GM23248 (cell line): ENCODE data around the gene NHLRC2. TPM values are rescaled to one million over a fixed set of nuclear protein-coding genes. Genes with fewer than 3 reads are reported as not detected.
"Not testable (repeated sequence)": the region's sequence is repeated elsewhere in the genome, so short reads cannot be mapped to it uniquely, and the experiment has no call there.

ENCODE experiments used
- DNase-seq: peaks from one replicate; pipeline ENCODE4 v3.0.0-alpha.2; 2015
- H2AFZ ChIP-seq: fragments of 200-600 bp; sonication (generic); 2 replicates; pipeline ENCODE4 v1.6.1; 2016; ENCODE audit warnings: antibody characterized with exemption
- H3F3A ChIP-seq: fragments of 200-600 bp; sonication (generic); 2 replicates; pipeline ENCODE4 v1.6.1; 2016; ENCODE audit warnings: mild to moderate bottlenecking, antibody characterized with exemption, mixed run types; ENCODE audit not compliant: insufficient read depth
- H3K27ac ChIP-seq: fragments of 200-600 bp; sonication (generic); 2 replicates; pipeline ENCODE4 v1.5.1; 2016; ENCODE audit warnings: mild to moderate bottlenecking
- H3K27me3 ChIP-seq: fragments of 200-600 bp; sonication (generic); replicated peaks from 2 replicates; pipeline ENCODE4 v1.6.1; 2016; ENCODE audit warnings: mild to moderate bottlenecking; ENCODE audit not compliant: insufficient read depth
- H3K36me3 ChIP-seq: fragments of 200-600 bp; sonication (generic); 2 replicates; pipeline ENCODE4 v1.6.1; 2016; ENCODE audit warnings: low read depth, mild to moderate bottlenecking
- H3K4me1 ChIP-seq: fragments of 200-600 bp; sonication (generic); 2 replicates; pipeline ENCODE4 v1.6.1; 2016; ENCODE audit warnings: mild to moderate bottlenecking; ENCODE audit not compliant: insufficient read depth
- H3K4me2 ChIP-seq: fragments of 200-600 bp; sonication (generic); one replicate; pipeline ENCODE4 v1.6.1; 2016; ENCODE audit warnings: mild to moderate bottlenecking; ENCODE audit not compliant: unreplicated experiment
- H3K4me3 ChIP-seq: fragments of 200-600 bp; sonication (generic); 2 replicates; pipeline ENCODE4 v1.5.1; 2016; ENCODE audit warnings: mild to moderate bottlenecking
- H3K79me2 ChIP-seq: fragments of 200-600 bp; sonication (generic); 2 replicates; pipeline ENCODE4 v1.6.1; 2016; ENCODE audit warnings: mild to moderate bottlenecking; ENCODE audit not compliant: insufficient read depth
- H3K9ac ChIP-seq: fragments of 200-600 bp; sonication (generic); 2 replicates; pipeline ENCODE4 v1.6.1; 2016; ENCODE audit warnings: mild to moderate bottlenecking
- H3K9me2 ChIP-seq: fragments of 200-600 bp; sonication (generic); 2 replicates; pipeline ENCODE4 v1.6.1; 2016; ENCODE audit warnings: mixed run types, mild to moderate bottlenecking, moderate library complexity; ENCODE audit not compliant: insufficient read depth
- H3K9me3 ChIP-seq: fragments of 200-600 bp; sonication (generic); one replicate; pipeline ENCODE4 v1.6.1; 2017; ENCODE audit warnings: low read depth
- H4K20me1 ChIP-seq: fragments of 200-600 bp; sonication (generic); 2 replicates; pipeline ENCODE4 v1.6.0; 2016; ENCODE audit not compliant: insufficient read depth
- EZH2 ChIP-seq: fragments of 200-600 bp; sonication (generic); IDR thresholded peaks from 2 replicates; pipeline ENCODE4 v1.6.1; 2018; ENCODE audit warnings: antibody characterized with exemption, mild to moderate bottlenecking; ENCODE audit not compliant: insufficient read depth, poor library complexity, severe bottlenecking
- EZH2phosphoT487 ChIP-seq: fragments of 200-600 bp; sonication (generic); IDR thresholded peaks from 2 replicates; pipeline ENCODE4 v1.6.1; 2018; ENCODE audit warnings: antibody characterized with exemption, moderate library complexity, mild to moderate bottlenecking, low read depth; ENCODE audit not compliant: insufficient read depth
- WGBS, 2 experiments: methylation state at CpG; one replicate each; pipeline ENCODE4 v1.1.6; 2015 to 2017; ENCODE audit warnings: low lambda C conversion rate in 2 of 2, low coverage in 1 of 2; ENCODE audit errors: missing lambda C conversion rate in 2 of 2; 5-methylcytosine and 5-hydroxymethylcytosine counted together
- in situ Hi-C: fragments of 300-500 bp; cut with MboI; formaldehyde crosslinking; loops from 2 replicates; pipeline ENCODE4 v1.15.0; 2020
- polyA plus RNA-seq: library from polyadenylated mRNA; unstranded; fragments of >200 nt; fragmentation: Nextera tagmentation; extraction: Ambion mirVana; gene quantifications from 2 replicates; pipeline ENCODE4 v1.2.1, GENCODE V29; 2016
- total RNA-seq: library from RNA; depleted of rRNA; stranded (reverse); fragments of >200 nt; shearing (Covaris generic); gene quantifications from 2 replicates; pipeline ENCODE4 v1.2.3, GENCODE V29; 2014

NHLRC2 gene
- total and polyA plus RNA-seq, 2 experiments from 2014 or later = 10.1 to 10.2 TPM

GRCh38 chr10:113937756-113938155 is 83.3 kb downstream of the NHLRC2 start:
- H3K79me2 ChIP-seq = no peaks in the 10 kb centered on the region
- no peak overlapping the region for H3K27ac ChIP-seq
- TF ChIP-seq EZH2 (no peak), EZH2phosphoT487 (no peak)
- H3K9me3 ChIP-seq = no peaks in the 10 kb centered on the region
- WGBS, 2 experiments = 56 to 62% methylated on average over 7 of the region's 7 CpGs
- DNase-seq = no peak
- H3K9ac ChIP-seq = no peak overlapping the region
- no peaks in the 10 kb centered on the region for H3K36me3 ChIP-seq
- in situ Hi-C loops = no loop called here
- H3K4me3 ChIP-seq = no peak overlapping the region
- H3F3A ChIP-seq = no peaks in the 10 kb centered on the region
- no peaks in the 10 kb centered on the region for H3K4me1 ChIP-seq
- H3K9me2 ChIP-seq = no peaks in the 10 kb centered on the region
- no peak overlapping the region for H3K4me2 ChIP-seq
- H4K20me1 ChIP-seq = no peaks in the 10 kb centered on the region
- no peak overlapping the region for H2AFZ ChIP-seq
- H3K27me3 ChIP-seq = peaks cover 19% of the 10 kb centered on the region

- in situ Hi-C loops = no loop called here
- H3K79me2 ChIP-seq = no peaks in the 10 kb centered on the region
- no peak overlapping the region for H3K4me2 ChIP-seq
- H3K4me1 ChIP-seq = no peaks in the 10 kb centered on the region
- no peaks in the 10 kb centered on the region for H3F3A ChIP-seq
- H3K9me2 ChIP-seq = no peaks in the 10 kb centered on the region
- no peak overlapping the region for H3K9ac ChIP-seq
- WGBS, 2 experiments = 77 to 81% methylated on average over 7 of the region's 7 CpGs
- H3K9me3 ChIP-seq = no peaks in the 10 kb centered on the region
- H3K27ac ChIP-seq = no peak overlapping the region
- H3K36me3 ChIP-seq = no peaks in the 10 kb centered on the region
- peaks cover 19% of the 10 kb centered on the region for H3K27me3 ChIP-seq
- TF ChIP-seq EZH2phosphoT487 (no peak), EZH2 (no peak)
- H4K20me1 ChIP-seq = no peaks in the 10 kb centered on the region
- no peak overlapping the region for H2AFZ ChIP-seq
- no peak for DNase-seq
- H3K4me3 ChIP-seq = no peak overlapping the region
These were observed 84.9 kb downstream of the NHLRC2 start for GRCh38 chr10:113939212-113939860.

GRCh38 chr10:113941140-113941539 is 86.7 kb downstream of the NHLRC2 start:
- 83 to 85% methylated on average over 4 of the region's 4 CpGs for WGBS, 2 experiments
- Histone ChIP-seq H2AFZ (no peak overlapping the region), H3K79me2 (no peaks in the 10 kb centered on the region), H3K36me3 (no peaks in the 10 kb centered on the region), H3K4me2 (no peak overlapping the region), H3K9me2 (no peaks in the 10 kb centered on the region), H3F3A (no peaks in the 10 kb centered on the region), H3K27ac (no peak overlapping the region), H4K20me1 (no peaks in the 10 kb centered on the region), H3K9ac (no peak overlapping the region), H3K27me3 (peaks cover 19% of the 10 kb centered on the region), H3K4me3 (no peak overlapping the region), H3K9me3 (no peaks in the 10 kb centered on the region), H3K4me1 (peaks cover 5% of the 10 kb centered on the region)
- no peak for DNase-seq
- in situ Hi-C loops = no loop called here
- TF ChIP-seq EZH2phosphoT487 (no peak), EZH2 (no peak)

GRCh38 chr10:113943196-113943595 is 88.7 kb downstream of the NHLRC2 start:
- peaks cover 14% of the 10 kb centered on the region for H3K27me3 ChIP-seq
- H3K9ac ChIP-seq, H3K4me1 ChIP-seq, H3F3A ChIP-seq, H3K9me2 ChIP-seq, H3K79me2 ChIP-seq, H3K4me2 ChIP-seq, in situ Hi-C loops, H3K36me3 ChIP-seq, H3K9me3 ChIP-seq, H2AFZ ChIP-seq, H3K27ac ChIP-seq, DNase-seq, H3K4me3 ChIP-seq, H4K20me1 ChIP-seq: not testable (repeated sequence)
- WGBS, 2 experiments = 28 to 29% methylated on average over 7 of the region's 7 CpGs

- Histone ChIP-seq H3K4me2 (no peak overlapping the region), H3K36me3 (no peaks in the 10 kb centered on the region), H3K4me1 (peaks cover 5% of the 10 kb centered on the region), H3K79me2 (no peaks in the 10 kb centered on the region), H3K9me2 (no peaks in the 10 kb centered on the region), H3K4me3 (no peak overlapping the region), H4K20me1 (no peaks in the 10 kb centered on the region), H2AFZ (no peak overlapping the region), H3K27me3 (peaks cover 7% of the 10 kb centered on the region), H3K9me3 (no peaks in the 10 kb centered on the region), H3K9ac (no peak overlapping the region), H3F3A (no peaks in the 10 kb centered on the region), H3K27ac (no peak overlapping the region)
- WGBS, 2 experiments = 88 to 91% methylated on average over 9 of the region's 9 CpGs
- TF ChIP-seq EZH2 = no peak
- TF ChIP-seq EZH2phosphoT487 = no peak
- in situ Hi-C loops = no loop called here
- peak; percentile 44 for DNase-seq
These were observed 90.7 kb downstream of the NHLRC2 start for GRCh38 chr10:113945075-113945686.
